OCI-LY1 (cell line): ENCODE data around the gene DDAH1.

ENCODE experiments used
- EZH2 ChIP-seq: fragments of 200-600 bp; sonication (generic), shearing (Covaris generic); IDR thresholded peaks from 2 replicates; pipeline ENCODE4 v1.8.0; 2017; ENCODE audit warnings: borderline replicate concordance, mixed run types, mild to moderate bottlenecking, antibody characterized with exemption, low read length, moderate library complexity, mixed read lengths
- TF ChIP-seq, protein P1 (sequence below): fragments of 200-600 bp; sonication (generic), shearing (Covaris generic); IDR thresholded peaks from 2 replicates; pipeline ENCODE4 v1.5.1; 2017; ENCODE audit warnings: mild to moderate bottlenecking, antibody characterized with exemption, low read length, moderate library complexity, mixed read lengths

DNA sequence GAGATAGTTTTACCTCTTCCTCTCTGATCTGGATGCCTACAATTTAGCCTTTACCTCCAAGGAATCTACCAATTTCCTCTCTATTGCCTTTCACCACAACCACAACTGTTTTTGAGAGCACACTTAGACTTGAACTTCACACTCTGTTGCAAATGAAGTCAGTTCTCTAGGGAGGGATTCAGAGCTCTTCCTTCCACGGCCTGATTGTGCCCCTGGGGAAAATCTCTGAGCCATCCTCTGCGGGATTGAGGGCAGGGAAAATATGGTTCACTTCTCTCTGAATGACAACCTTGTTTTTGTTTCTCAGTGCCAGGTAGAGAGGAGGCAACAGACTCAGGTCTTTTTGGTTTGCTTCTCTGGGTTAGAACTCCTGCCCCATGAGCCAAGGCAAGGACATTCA lies 153.1 kb downstream of the DDAH1 start:
- TF ChIP-seq, protein P1, sequence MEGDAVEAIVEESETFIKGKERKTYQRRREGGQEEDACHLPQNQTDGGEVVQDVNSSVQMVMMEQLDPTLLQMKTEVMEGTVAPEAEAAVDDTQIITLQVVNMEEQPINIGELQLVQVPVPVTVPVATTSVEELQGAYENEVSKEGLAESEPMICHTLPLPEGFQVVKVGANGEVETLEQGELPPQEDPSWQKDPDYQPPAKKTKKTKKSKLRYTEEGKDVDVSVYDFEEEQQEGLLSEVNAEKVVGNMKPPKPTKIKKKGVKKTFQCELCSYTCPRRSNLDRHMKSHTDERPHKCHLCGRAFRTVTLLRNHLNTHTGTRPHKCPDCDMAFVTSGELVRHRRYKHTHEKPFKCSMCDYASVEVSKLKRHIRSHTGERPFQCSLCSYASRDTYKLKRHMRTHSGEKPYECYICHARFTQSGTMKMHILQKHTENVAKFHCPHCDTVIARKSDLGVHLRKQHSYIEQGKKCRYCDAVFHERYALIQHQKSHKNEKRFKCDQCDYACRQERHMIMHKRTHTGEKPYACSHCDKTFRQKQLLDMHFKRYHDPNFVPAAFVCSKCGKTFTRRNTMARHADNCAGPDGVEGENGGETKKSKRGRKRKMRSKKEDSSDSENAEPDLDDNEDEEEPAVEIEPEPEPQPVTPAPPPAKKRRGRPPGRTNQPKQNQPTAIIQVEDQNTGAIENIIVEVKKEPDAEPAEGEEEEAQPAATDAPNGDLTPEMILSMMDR: no peak
- no peak for TF ChIP-seq EZH2
